SK-N-SH (cell line): Measurements from ENCODE around the gene BRAT1. TPM values are rescaled to one million over a fixed set of nuclear protein-coding genes. Genes with fewer than 3 reads are reported as not detected.

ENCODE experiments used
- CTCF ChIA-PET: fragments of 300-600, 350-600 bp; formaldehyde crosslinking; extraction: SDS; loops from one replicate; lab custom pipeline; 2021; lab: Yijun Ruan, JAX
- POLR2A ChIA-PET: fragments of 350-600 bp; sonication (Branson Sonifier 250); formaldehyde crosslinking; extraction: SDS; loops from one replicate; lab custom pipeline; 2020; ENCODE audit warnings: antibody characterized with exemption, inconsistent platforms; lab: Yijun Ruan, JAX
- DNase-seq: peaks from one replicate; pipeline ENCODE4 v3.0.0; 2012
- H2AFZ ChIP-seq: fragments of 200-600 bp; sonication (generic); 2 replicates; pipeline ENCODE4 v1.8.1; 2016; ENCODE audit warnings: antibody characterized with exemption, mild to moderate bottlenecking, low read depth
- H3F3A ChIP-seq: fragments of 200-600 bp; sonication (generic); replicated peaks from 2 replicates; pipeline ENCODE3; 2016; ENCODE audit warnings: antibody characterized with exemption, mild to moderate bottlenecking; ENCODE audit not compliant: insufficient read depth
- H3K27ac ChIP-seq, 2 experiments: fragments of 200-500 bp in 1 of 2; fragments of 200-600 bp in 1 of 2; sonication (Bioruptor generic) in 1 of 2; sonication (generic), shearing (Covaris generic) in 1 of 2; 2 replicates each; pipeline versions ENCODE4 v1.5.1 to v1.6.1; 2014 to 2016; ENCODE audit warnings: low read depth in 2 of 2, inconsistent platforms in 1 of 2, low read length in 1 of 2, mild to moderate bottlenecking in 1 of 2, mixed read lengths in 1 of 2
- H3K27me3 ChIP-seq: fragments of 200-600 bp; sonication (generic), shearing (Covaris generic); 2 replicates; pipeline ENCODE4 v1.6.1; 2016; ENCODE audit warnings: mixed run types; ENCODE audit not compliant: insufficient read depth
- H3K36me3 ChIP-seq, 2 experiments: fragments of 200-500 bp in 1 of 2; fragments of 200-600 bp in 1 of 2; sonication (Bioruptor generic) in 1 of 2; sonication (generic) in 1 of 2; replicated peaks in 1 of 2; 2 replicates each; pipeline versions ENCODE3 to v1.5.1; 2014 to 2016; ENCODE audit warnings: low read length in 1 of 2, mild to moderate bottlenecking in 1 of 2; ENCODE audit not compliant: insufficient read depth in 2 of 2, control insufficient read depth in 1 of 2
- H3K4me1 ChIP-seq, 2 experiments: fragments of 200-500 bp in 1 of 2; fragments of 200-600 bp in 1 of 2; sonication (Bioruptor generic) in 1 of 2; sonication (generic), shearing (Covaris generic) in 1 of 2; 2 replicates each; pipeline versions ENCODE4 v1.5.1 to v1.6.1; 2014 to 2016; ENCODE audit warnings: low read depth in 1 of 2, low read length in 1 of 2, mixed run types in 1 of 2; ENCODE audit not compliant: insufficient read depth in 2 of 2, control insufficient read depth in 1 of 2
- H3K4me2 ChIP-seq: fragments of 200-600 bp; sonication (generic), shearing (Covaris generic); 2 replicates; pipeline ENCODE4 v1.6.1; 2017; ENCODE audit warnings: mixed run types
- H3K4me3 ChIP-seq, 2 experiments: fragments of 200-500 bp in 1 of 2; fragments of 200-600 bp in 1 of 2; sonication (Bioruptor generic) in 1 of 2; sonication (generic), shearing (Covaris generic) in 1 of 2; 2 replicates each; pipeline versions ENCODE4 v1.5.1 to v1.8.1; 2014 to 2016; ENCODE audit warnings: low read depth in 2 of 2, inconsistent platforms in 1 of 2, low read length in 1 of 2, mild to moderate bottlenecking in 1 of 2, mixed read lengths in 1 of 2, moderate library complexity in 1 of 2
- H3K79me2 ChIP-seq: fragments of 200-600 bp; sonication (generic); 2 replicates; pipeline ENCODE4 v1.8.1; 2017; ENCODE audit warnings: mild to moderate bottlenecking; ENCODE audit not compliant: insufficient read depth
- H3K9ac ChIP-seq: fragments of 200-600 bp; sonication (generic); 2 replicates; pipeline ENCODE4 v1.6.1; 2017; ENCODE audit warnings: mixed run types
- H3K9me2 ChIP-seq: fragments of 200-600 bp; sonication (generic); 2 replicates; pipeline ENCODE4 v1.6.1; 2017; ENCODE audit warnings: mixed run types
- H3K9me3 ChIP-seq: fragments of 200-600 bp; sonication (generic); 2 replicates; pipeline ENCODE4 v1.6.1; 2017; ENCODE audit warnings: mixed run types, mild to moderate bottlenecking, moderate library complexity
- H4K20me1 ChIP-seq: fragments of 200-600 bp; sonication (generic); 2 replicates; pipeline ENCODE4 v1.6.1; 2017; ENCODE audit warnings: mild to moderate bottlenecking, mixed run types; ENCODE audit not compliant: insufficient read depth
- EZH2phosphoT487 ChIP-seq: fragments of 200-600 bp; sonication (generic); IDR thresholded peaks from 2 replicates; pipeline ENCODE4 v1.6.1; 2017; ENCODE audit warnings: low read depth, mixed run types, mild to moderate bottlenecking, antibody characterized with exemption, moderate library complexity, borderline replicate concordance
- FOXM1 ChIP-seq: IDR thresholded peaks from 2 replicates; pipeline ENCODE4 v1.4.0; 2012; ENCODE audit warnings: low read depth, mild to moderate bottlenecking
- MXI1 ChIP-seq: IDR thresholded peaks from 2 replicates; pipeline ENCODE4 v1.6.1; 2012; ENCODE audit warnings: mild to moderate bottlenecking, low read depth, low read length, improper control_type of control experiment
- NRF1 ChIP-seq: IDR thresholded peaks from 2 replicates; pipeline ENCODE4 v1.6.1; 2012; ENCODE audit warnings: low read depth, mild to moderate bottlenecking, low read length
- POLR2AphosphoS5 ChIP-seq: IDR thresholded peaks from 2 replicates; pipeline ENCODE4 v1.6.1; 2012; ENCODE audit warnings: low read depth, low read length
- RCOR1 ChIP-seq: fragments of 150-350 bp; IDR thresholded peaks from 2 replicates; pipeline ENCODE4 v1.6.1; 2017; ENCODE audit warnings: antibody characterized with exemption, low read length
- WGBS: methylation state at CpG from one replicate; pipeline ENCODE4 v1.1.6; 2017; ENCODE audit warnings: low lambda C conversion rate; 5-methylcytosine and 5-hydroxymethylcytosine counted together
- polyA plus RNA-seq, 3 experiments: library from polyadenylated mRNA; depleted of rRNA; stranded (reverse); fragments of >200 nt; gene quantifications; 2 replicates each; pipeline ENCODE4 v1.2.3, GENCODE V29; 2012
- small RNA-seq, 7 experiments: library from RNA; depleted of rRNA; stranded (forward); fragments of <200 nt; gene quantifications; one replicate each; pipeline ENCODE3, GENCODE V24; 2012
- TF ChIP-seq, protein P1 (sequence below): IDR thresholded peaks from 2 replicates; pipeline ENCODE4 v1.4.0; 2012; ENCODE audit warnings: low read depth
- TF ChIP-seq, protein P2 (sequence below): fragments of 150-350 bp; IDR thresholded peaks from 2 replicates; pipeline ENCODE4 v1.6.1; 2016; ENCODE audit warnings: mild to moderate bottlenecking, low read depth, low read length
- TF ChIP-seq, protein P3 (sequence below): IDR thresholded peaks from 2 replicates; pipeline ENCODE4; 2012

The BRAT1 gene
- polyA plus RNA-seq, 1 of the 3 experiments (the other 2 are of a cell fraction) = 36.2 TPM

DNA sequence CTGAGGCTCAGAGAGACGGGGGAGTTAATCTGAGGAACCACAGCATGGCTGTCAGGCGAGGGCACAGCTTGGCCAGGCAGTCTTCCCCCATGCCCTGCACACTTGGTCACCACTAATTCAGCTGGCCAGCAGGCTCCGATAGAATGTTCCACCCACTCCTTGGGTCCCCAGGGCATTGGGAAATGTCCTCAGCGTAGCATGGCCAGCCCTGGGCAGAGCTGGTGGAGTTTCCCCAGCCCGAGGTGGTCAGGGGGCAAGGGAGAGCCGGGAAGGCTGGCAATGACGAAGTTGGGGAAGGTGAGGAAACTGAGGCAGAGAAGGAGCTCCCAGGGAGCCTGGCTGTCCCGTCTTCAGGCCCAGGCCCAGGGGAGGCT lies 67.1 kb downstream of the BRAT1 start:
- no peaks in the 10 kb centered on the region for H4K20me1 ChIP-seq

More for the DNA sequence above, 67.1 kb downstream of the BRAT1 start:
- H3K9me2 ChIP-seq = no peaks in the 10 kb centered on the region
- H2AFZ ChIP-seq = no peak overlapping the region
- TF ChIP-seq, protein P1, sequence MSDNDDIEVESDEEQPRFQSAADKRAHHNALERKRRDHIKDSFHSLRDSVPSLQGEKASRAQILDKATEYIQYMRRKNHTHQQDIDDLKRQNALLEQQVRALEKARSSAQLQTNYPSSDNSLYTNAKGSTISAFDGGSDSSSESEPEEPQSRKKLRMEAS = no peak
- no peak for TF ChIP-seq EZH2phosphoT487
- TF ChIP-seq, protein P2, sequence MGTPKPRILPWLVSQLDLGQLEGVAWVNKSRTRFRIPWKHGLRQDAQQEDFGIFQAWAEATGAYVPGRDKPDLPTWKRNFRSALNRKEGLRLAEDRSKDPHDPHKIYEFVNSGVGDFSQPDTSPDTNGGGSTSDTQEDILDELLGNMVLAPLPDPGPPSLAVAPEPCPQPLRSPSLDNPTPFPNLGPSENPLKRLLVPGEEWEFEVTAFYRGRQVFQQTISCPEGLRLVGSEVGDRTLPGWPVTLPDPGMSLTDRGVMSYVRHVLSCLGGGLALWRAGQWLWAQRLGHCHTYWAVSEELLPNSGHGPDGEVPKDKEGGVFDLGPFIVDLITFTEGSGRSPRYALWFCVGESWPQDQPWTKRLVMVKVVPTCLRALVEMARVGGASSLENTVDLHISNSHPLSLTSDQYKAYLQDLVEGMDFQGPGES = no peak
- TF ChIP-seq NRF1 = no peak
- no peak for TF ChIP-seq POLR2AphosphoS5
- TF ChIP-seq, protein P3, sequence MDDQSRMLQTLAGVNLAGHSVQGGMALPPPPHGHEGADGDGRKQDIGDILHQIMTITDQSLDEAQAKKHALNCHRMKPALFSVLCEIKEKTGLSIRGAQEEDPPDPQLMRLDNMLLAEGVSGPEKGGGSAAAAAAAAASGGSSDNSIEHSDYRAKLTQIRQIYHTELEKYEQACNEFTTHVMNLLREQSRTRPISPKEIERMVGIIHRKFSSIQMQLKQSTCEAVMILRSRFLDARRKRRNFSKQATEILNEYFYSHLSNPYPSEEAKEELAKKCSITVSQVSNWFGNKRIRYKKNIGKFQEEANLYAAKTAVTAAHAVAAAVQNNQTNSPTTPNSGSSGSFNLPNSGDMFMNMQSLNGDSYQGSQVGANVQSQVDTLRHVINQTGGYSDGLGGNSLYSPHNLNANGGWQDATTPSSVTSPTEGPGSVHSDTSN = no peak
- TF ChIP-seq FOXM1 = no peak
- no peak for TF ChIP-seq MXI1
- TF ChIP-seq RCOR1 = no peak
- TF ChIP-seq, all 33 proteins: peak for 0
- Histone ChIP-seq H3K36me3 (no peaks in the 10 kb centered on the region), H3K27ac (no peak overlapping the region), H3K4me3 (no peak overlapping the region), H3K4me1 (peaks cover 2 to 3% of the 10 kb centered on the region in 2 experiments; a peak in 2 of 4 replicates), H3K4me2 (no peak overlapping the region), H3K9me3 (no peaks in the 10 kb centered on the region), H3K9ac (no peak overlapping the region), H3K27me3 (no peaks in the 10 kb centered on the region), H3K79me2 (no peaks in the 10 kb centered on the region), H3F3A (no peaks in the 10 kb centered on the region)
- ChIA-PET CTCF (interaction anchor here (0.8 to 2.4 kb wide), 6 partner anchors 10 to 53 kb away, joined by 3 to 9 read pairs (median 5); no protein-coding TSS in a partner anchor), POLR2A (no interaction called here)
- no peak for DNase-seq
- 73% methylated on average over 8 of the region's 8 CpGs for WGBS

Small RNAs within 50 kb of the gene (small RNA-seq; reads per million reads assigned to genes)
- gene MIR4648 = 0 reads per million in 7 experiments

Other genes with a start within 250 kb of the BRAT1 start
- 20.6 and 21.1 TPM in 2 replicates for gene SNX8, start 241.1 kb downstream of the BRAT1 start, polyA plus RNA-seq (2012; rRNA removed)
- 140 and 151 TPM in 2 replicates for gene EIF3B, start 200.7 kb downstream of the BRAT1 start, polyA plus RNA-seq (2012; rRNA removed)
- gene CHST12, start 151.9 kb downstream of the BRAT1 start, polyA plus RNA-seq (2012; rRNA removed) = 26.7 and 32.7 TPM in 2 replicates
- not detected in 2 replicates for gene GRIFIN, start 79.1 kb downstream of the BRAT1 start, polyA plus RNA-seq (2012; rRNA removed)
- gene LFNG, start 35.8 kb downstream of the BRAT1 start, polyA plus RNA-seq (2012; rRNA removed) = 7.6 and 9.4 TPM in 2 replicates
- 14.4 and 15.1 TPM in 2 replicates for gene IQCE, start 3.5 kb upstream of the BRAT1 start, polyA plus RNA-seq (2012; rRNA removed)
- 65.3 and 105 TPM in 2 replicates for gene TTYH3, start 76.5 kb upstream of the BRAT1 start, polyA plus RNA-seq (2012; rRNA removed)
- 0.15 and 0.19 TPM in 2 replicates for gene AMZ1, start 132.7 kb upstream of the BRAT1 start, polyA plus RNA-seq (2012; rRNA removed)